Cardiac fibroblast (primary cell): ENCODE data around the gene GREM1.

Experiments
- DNase-seq, 2 donors: peaks; one replicate each; pipeline versions ENCODE4 v3.0.0 to v3.0.0-alpha.2; 2010; ENCODE audit warnings: low read depth in 2 of 2
- H3K4me3 ChIP-seq, 2 donors: replicated peaks in 1 of 2; 1 replicate in 1 of 2; 2 replicates in 1 of 2; pipeline ENCODE4 v1.5.1; 2011; ENCODE audit warnings: low read depth in 2 of 2, low read length in 2 of 2, mild to moderate bottlenecking in 2 of 2, moderate library complexity in 1 of 2
- TF ChIP-seq, protein P1 (sequence below): IDR thresholded peaks from one replicate; pipeline ENCODE4 v1.5.1; 2011; ENCODE audit warnings: low read depth, mild to moderate bottlenecking, low read length, inconsistent platforms

The GREM1 gene

DNA sequence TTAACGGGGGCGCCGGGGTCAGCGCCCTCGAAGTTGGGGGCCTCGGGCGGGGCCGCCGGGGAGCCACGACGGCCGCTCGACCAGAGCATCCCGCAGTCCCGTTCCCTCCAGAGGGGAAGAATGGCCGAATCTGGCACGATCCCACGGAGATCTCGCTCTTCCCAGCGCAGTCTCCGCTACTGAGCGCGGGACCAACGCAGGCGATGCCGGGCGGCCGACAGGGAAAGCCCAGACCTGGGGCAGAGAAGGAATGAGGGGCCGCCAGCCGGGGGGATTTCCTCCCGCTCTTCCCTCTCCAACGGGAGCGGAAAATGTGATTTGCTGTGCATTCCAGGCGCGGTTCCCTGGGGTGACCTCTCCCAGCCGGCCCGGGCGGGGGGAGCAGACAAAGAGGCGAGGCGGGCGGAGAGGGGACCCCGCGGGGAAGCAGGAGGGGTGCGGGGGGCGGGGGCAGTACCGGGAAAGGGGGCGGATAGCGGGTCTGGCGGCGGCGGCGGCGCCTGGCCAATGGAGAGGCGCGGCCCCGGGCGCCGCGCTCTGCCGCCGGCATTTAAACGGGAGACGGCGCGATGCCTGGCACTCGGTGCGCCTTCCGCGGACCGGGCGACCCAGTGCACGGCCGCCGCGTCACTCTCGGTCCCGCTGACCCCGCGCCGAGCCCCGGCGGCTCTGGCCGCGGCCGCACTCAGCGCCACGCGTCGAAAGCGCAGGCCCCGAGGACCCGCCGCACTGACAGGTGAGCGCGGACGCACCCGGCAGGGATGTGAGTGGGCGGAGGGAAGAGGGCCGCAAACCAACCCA lies at the start of gene GREM1:
Gene GREM1, plus strand, starts transcription at position 579 of the 801 bp plus-strand sequence. CDS start 12,687 bp downstream, outside the sequence.
- DNase-seq: peak; percentile 58 to 69
- TF ChIP-seq, protein P1, sequence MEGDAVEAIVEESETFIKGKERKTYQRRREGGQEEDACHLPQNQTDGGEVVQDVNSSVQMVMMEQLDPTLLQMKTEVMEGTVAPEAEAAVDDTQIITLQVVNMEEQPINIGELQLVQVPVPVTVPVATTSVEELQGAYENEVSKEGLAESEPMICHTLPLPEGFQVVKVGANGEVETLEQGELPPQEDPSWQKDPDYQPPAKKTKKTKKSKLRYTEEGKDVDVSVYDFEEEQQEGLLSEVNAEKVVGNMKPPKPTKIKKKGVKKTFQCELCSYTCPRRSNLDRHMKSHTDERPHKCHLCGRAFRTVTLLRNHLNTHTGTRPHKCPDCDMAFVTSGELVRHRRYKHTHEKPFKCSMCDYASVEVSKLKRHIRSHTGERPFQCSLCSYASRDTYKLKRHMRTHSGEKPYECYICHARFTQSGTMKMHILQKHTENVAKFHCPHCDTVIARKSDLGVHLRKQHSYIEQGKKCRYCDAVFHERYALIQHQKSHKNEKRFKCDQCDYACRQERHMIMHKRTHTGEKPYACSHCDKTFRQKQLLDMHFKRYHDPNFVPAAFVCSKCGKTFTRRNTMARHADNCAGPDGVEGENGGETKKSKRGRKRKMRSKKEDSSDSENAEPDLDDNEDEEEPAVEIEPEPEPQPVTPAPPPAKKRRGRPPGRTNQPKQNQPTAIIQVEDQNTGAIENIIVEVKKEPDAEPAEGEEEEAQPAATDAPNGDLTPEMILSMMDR: no peak
- peak within 1 kb of the TSS; percentile 53 to 75 for H3K4me3 ChIP-seq

- TF ChIP-seq, protein P1: no peak
- no peak overlapping the region for H3K4me3 ChIP-seq
- DNase-seq: no peak
These were observed 48.9 kb upstream of the GREM1 start for GRCh38 chr15:32668942-32669341.

DNA sequence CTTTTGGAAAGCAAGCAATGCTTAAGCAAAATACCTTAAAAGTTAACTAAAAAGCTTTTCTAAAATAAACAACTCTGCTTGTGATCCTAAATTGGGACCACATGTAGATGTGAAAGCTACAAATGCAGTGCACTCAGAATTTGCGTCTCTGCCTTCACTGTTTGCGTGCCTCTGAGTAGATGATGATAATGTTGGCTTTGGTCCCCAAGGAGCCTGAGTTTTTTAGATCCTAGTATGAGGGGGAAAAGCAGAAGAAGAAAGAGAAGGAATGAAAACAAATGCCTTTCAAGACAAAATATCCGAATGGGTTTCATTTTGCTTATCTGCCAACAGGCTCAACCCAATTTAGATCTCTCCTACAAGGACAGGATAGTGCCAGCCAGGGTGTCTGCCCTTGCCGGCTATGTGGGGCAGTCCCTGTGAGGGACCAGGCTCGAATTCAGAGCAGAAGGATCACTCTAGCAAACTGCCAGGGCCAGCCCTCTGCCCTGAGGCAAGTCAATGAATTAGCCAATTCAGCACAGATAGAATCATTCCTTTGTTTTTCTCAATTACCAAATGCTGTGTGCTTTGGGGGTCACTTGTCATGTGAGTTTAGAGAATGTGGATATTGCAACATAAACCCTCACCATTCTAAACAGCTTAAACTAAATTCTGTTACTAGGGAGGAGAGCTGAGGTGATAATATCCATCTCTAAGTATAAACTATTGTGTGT lies 47.8 kb upstream of the GREM1 start:
- TF ChIP-seq, protein P1: no peak
- no peak overlapping the region for H3K4me3 ChIP-seq
- peak; percentile 53 to 85 for DNase-seq

GRCh38 chr15:32670623-32671022 lies 47.2 kb upstream of the GREM1 start:
- TF ChIP-seq, protein P1: no peak
- H3K4me3 ChIP-seq: no peak overlapping the region
- no peak for DNase-seq

DNA sequence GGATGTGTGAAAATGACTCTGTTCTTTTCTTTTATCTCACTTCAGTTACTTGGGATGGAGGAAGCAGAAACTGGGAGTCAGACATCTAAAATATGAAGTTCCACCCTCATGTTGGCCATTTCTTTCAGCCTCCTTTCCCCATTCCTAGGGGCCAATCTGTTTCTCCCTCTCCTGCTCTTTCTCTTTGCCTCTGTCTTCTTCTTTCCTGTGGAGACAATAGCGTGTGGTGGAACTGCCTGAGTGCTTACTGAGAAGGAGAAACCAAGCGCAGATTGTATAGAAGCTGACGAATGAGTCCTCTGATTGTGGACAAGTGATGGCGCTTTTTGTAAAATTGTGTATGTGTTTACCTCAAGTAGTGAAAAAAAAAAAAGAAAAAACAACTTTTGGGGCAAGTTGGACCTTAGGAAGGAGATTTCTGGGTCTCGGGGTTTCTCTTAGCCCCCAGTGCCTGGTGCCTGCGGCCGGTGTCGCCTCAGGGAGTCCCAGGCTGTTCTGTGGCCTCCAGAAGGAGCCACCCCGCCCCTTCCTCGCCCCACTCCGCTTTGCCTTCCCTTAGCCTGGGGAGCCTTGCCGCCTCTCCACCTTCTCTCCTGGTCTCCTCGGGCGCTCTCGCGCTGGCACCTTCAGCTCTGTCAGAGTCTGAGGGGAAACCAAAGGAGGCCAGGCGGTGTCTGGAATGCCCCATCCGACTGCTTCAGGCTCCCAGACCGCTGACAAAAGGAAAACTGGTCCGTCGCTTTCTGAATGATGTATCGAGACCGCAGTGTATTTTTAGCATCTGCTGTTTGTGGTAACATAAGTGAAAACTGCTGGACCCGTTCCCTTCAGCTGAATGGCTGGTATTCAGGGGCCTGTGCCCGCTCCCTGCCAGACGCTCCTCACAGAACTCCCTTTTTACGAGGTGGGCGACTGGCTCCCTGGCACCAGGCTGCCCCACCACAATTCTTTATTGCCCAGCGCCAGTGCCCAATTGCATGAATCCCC lies 46.2 kb upstream of the GREM1 start:
- TF ChIP-seq, protein P1: no peak
- no peak for DNase-seq
- H3K4me3 ChIP-seq: no peak overlapping the region

GRCh38 chr15:32674681-32675080 lies 43.1 kb upstream of the GREM1 start:
- no peak for DNase-seq
- TF ChIP-seq, protein P1: no peak

More at GRCh38 chr15:32674681-32675080, 43.1 kb upstream of the GREM1 start:
- no peak overlapping the region for H3K4me3 ChIP-seq
